CD4-positive, alpha-beta memory T cell (primary cell): ENCODE results near the gene SOD2. TPM values are rescaled to one million over a fixed set of nuclear protein-coding genes. Genes with fewer than 3 reads are reported as not detected.
A peak's percentile ranks its signal among the peaks of the same experiment; 100 is the strongest.

ENCODE experiments used
- CTCF ChIA-PET: fragments of 350-600 bp; sonication (Branson Sonifier 250); formaldehyde crosslinking; loops from one replicate; lab custom pipeline; 2021; ENCODE audit warnings: inconsistent platforms; ENCODE audit not compliant: partially characterized antibody; lab: Charles Lee
- POLR2A ChIA-PET: fragments of 350-600 bp; sonication (Branson Sonifier 250); formaldehyde crosslinking; loops from one replicate; lab custom pipeline; 2021; ENCODE audit not compliant: partially characterized antibody; lab: Charles Lee
- DNase-seq, 5 donors: peaks; one replicate each; pipeline versions ENCODE4 v3.0.0 to v3.0.0-alpha.2; 2020 to 2022; ENCODE audit warnings: mixed read lengths in 1 of 5
- H3K27ac ChIP-seq: one replicate; pipeline ENCODE4 v1.7.0; 2013; ENCODE audit warnings: low read depth, low read length
- H3K27me3 ChIP-seq: 2 replicates; pipeline ENCODE4 v1.7.0; 2013; ENCODE audit warnings: mild to moderate bottlenecking, low read length, moderate library complexity; ENCODE audit not compliant: insufficient read depth
- H3K36me3 ChIP-seq: 2 replicates; pipeline ENCODE4 v1.7.0; 2013; ENCODE audit warnings: mild to moderate bottlenecking, low read length, moderate library complexity; ENCODE audit not compliant: insufficient read depth
- H3K4me1 ChIP-seq: 2 replicates; pipeline ENCODE4 v1.7.0; 2013; ENCODE audit warnings: mild to moderate bottlenecking, low read length, moderate library complexity; ENCODE audit not compliant: insufficient read depth
- H3K4me3 ChIP-seq, 2 donors: one replicate each; pipeline ENCODE4 v1.7.0; 2013; ENCODE audit warnings: low read length in 2 of 2, mild to moderate bottlenecking in 1 of 2
- H3K9me3 ChIP-seq, 2 donors: one replicate each; pipeline ENCODE4 v1.7.0; 2013; ENCODE audit warnings: low read length in 2 of 2, control low read depth in 1 of 2; ENCODE audit not compliant: control insufficient read depth in 1 of 2
- H3K27ac Mint-ChIP-seq, 7 donors: one replicate each; pipeline ENCODE4 v1.8.0; 2020 to 2021; ENCODE audit warnings: mixed read lengths in 7 of 7, mild to moderate bottlenecking in 6 of 7, inconsistent platforms in 3 of 7, moderate library complexity in 3 of 7
- H3K27me3 Mint-ChIP-seq, 2 donors: one replicate each; pipeline ENCODE4 v1.8.0; 2020 to 2021; ENCODE audit warnings: mixed read lengths in 2 of 2
- H3K36me3 Mint-ChIP-seq, 2 donors: one replicate each; pipeline ENCODE4 v1.8.0; 2020 to 2021; ENCODE audit warnings: mixed read lengths in 2 of 2, inconsistent platforms in 1 of 2, mild to moderate bottlenecking in 1 of 2
- H3K4me1 Mint-ChIP-seq, 4 donors: one replicate each; pipeline ENCODE4 v1.8.0; 2020 to 2021; ENCODE audit warnings: mixed read lengths in 4 of 4, mild to moderate bottlenecking in 1 of 4
- H3K4me3 Mint-ChIP-seq, 8 donors: one replicate each; pipeline ENCODE4 v1.8.0; 2020 to 2021; ENCODE audit warnings: mixed read lengths in 8 of 8, mild to moderate bottlenecking in 7 of 8, moderate library complexity in 6 of 8, inconsistent platforms in 3 of 8
- H3K9me3 Mint-ChIP-seq, 8 donors: one replicate each; pipeline ENCODE4 v1.8.0; 2020 to 2021; ENCODE audit warnings: mixed read lengths in 8 of 8, mild to moderate bottlenecking in 5 of 8, inconsistent platforms in 3 of 8, moderate library complexity in 1 of 8
- intact Hi-C: fragments of 100-400 bp; cut with micrococcal nuclease; formaldehyde crosslinking; loops from one replicate; pipeline ENCODE4 v1.15.1; 2023
- polyA plus RNA-seq, 2 donors: library from polyadenylated mRNA; unstranded; fragments of 300-500 nt; fragmentation: Illumina TruSeq; gene quantifications; one replicate each; pipeline ENCODE4 v1.2.3, GENCODE V29; 2021
- total RNA-seq, 2 experiments: library from RNA; stranded (reverse); gene quantifications; one replicate each; pipeline ENCODE4 v1.2.3, GENCODE V29; 2021

Gene SOD2
- total and polyA plus RNA-seq, 4 experiments from 2014 or later = 121 to 161 (median 130) TPM

DNA sequence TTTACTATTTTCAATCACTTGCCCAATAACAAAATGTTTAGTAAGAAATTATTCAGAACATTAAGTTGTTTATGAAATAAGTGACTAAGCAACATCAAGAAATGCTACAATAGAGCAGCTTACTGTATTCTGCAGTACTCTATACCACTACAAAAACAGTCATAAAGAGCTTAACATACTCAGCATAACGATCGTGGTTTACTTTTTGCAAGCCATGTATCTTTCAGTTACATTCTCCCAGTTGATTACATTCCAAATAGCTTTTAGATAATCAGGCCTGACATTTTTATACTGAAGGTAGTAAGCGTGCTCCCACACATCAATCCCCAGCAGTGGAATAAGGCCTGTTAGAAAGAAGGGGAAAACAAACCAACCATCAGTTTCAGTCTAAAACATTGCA, 10.7 kb downstream of the SOD2 start:
- ChIA-PET CTCF (interaction anchor here (1.2 to 2.1 kb wide), 4 partner anchors 9 to 286 kb away, joined by 3 to 6 read pairs (median 5); no protein-coding TSS in a partner anchor), POLR2A (interaction anchor here (1.2 to 3.6 kb wide), 2 partner anchors 11 to 80 kb away, joined by 4 to 16 read pairs; partner anchors contain the start of genes ACAT2 and SOD2)
- Mint-ChIP-seq H3K4me1 (peaks cover 19 to 27% (median 24%) of the 10 kb centered on the region in 4 donors), H3K27ac (peak overlapping the region in 3 of 7 donors; percentile 6 to 69 (median 29)), H3K4me3 (no peak overlapping the region), H3K36me3 (peaks cover 33 to 67% of the 10 kb centered on the region in 2 donors), H3K27me3 (no peaks in the 10 kb centered on the region), H3K9me3 (no peaks in the 10 kb centered on the region)
- Histone ChIP-seq H3K4me3 (no peak overlapping the region), H3K9me3 (no peaks in the 10 kb centered on the region), H3K27ac (no peak overlapping the region), H3K27me3 (no peaks in the 10 kb centered on the region), H3K36me3 (peaks cover 28% of the 10 kb centered on the region), H3K4me1 (peaks cover 10% of the 10 kb centered on the region)
- no peak for DNase-seq
- intact Hi-C loops = no loop called here

DNA sequence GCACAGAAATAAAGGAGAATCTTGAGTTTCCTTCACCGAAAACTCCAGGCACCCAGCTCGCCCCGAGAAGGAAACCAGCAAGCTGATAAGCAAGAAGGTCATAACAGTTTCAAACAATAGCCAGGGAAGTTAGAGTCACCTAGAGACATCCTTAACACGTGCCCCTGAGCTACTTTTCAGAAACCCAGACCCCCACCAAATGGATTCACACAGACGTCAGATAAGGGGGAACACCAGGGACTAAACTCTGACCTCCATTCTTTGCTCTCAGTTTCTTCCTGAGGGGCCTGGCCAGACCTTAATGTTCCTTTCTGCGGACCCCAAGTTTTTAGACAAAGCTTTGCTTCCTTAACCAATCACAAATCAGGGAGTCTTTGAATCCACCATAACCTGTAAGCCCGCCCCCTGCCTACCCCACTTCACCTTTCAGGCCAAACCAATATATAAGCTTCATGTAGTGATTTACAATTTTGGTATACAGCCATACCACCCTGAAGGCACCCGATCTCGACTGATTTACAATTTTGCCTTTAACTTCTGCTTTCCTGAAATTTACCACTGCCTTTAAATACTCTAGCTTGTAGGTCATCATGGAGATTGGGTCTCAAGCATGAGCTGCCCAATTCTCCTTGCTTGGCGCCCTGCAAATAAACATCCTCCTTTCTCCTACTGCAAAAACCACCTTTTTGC, 11.7 kb downstream of the SOD2 start:
- Histone ChIP-seq H3K4me3 (no peak overlapping the region), H3K4me1 (peaks cover under 1% of the 10 kb centered on the region), H3K9me3 (no peaks in the 10 kb centered on the region), H3K27ac (no peak overlapping the region), H3K27me3 (no peaks in the 10 kb centered on the region), H3K36me3 (peaks cover 28% of the 10 kb centered on the region)
- Mint-ChIP-seq H3K27ac (peak overlapping the region in 4 of 7 donors; percentile 18 to 81 (median 46)), H3K9me3 (peaks cover 0 to 2% (median 0%) of the 10 kb centered on the region in 8 donors), H3K4me1 (peaks cover 10 to 21% (median 17%) of the 10 kb centered on the region in 4 donors), H3K27me3 (no peaks in the 10 kb centered on the region), H3K4me3 (no peak overlapping the region), H3K36me3 (peaks cover 26 to 64% of the 10 kb centered on the region in 2 donors)
- ChIA-PET POLR2A (interaction anchor here (3.6 kb wide), 1 partner anchor 12 kb away, joined by 16 read pairs; the partner anchor contains the start of gene SOD2), CTCF (interaction anchor here (0.6 to 2.1 kb wide), 3 partner anchors 10 to 937 kb away, joined by 4 to 6 read pairs (median 4); no protein-coding TSS in a partner anchor)
- no peak for DNase-seq
- intact Hi-C loops = no loop called here

DNA sequence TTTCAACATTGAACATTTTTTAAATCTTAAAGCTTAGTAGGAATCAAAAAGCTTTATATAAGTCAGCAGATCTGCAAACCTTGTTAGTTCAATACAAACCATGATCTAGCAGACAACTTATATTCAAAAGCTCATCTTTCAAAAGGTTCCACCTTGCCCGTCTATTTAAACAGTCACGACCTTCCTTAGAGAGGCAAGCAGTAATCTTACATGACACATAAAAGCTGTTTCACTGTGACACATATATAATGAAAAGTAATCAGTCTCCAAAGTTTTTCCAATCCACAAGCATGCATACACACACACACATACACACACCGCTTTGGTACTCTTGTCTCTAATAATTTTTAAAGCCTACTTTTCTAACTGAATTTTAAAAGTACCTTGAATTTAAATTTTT, 12.9 kb downstream of the SOD2 start:
- no peak overlapping the region for H3K4me3 Mint-ChIP-seq
- intact Hi-C loops = no loop called here
- ChIA-PET POLR2A (interaction anchor here (0.9 to 1.5 kb wide), 2 partner anchors 12 to 298 kb away, joined by 3 read pairs; no protein-coding TSS in a partner anchor), CTCF (interaction anchor here (0.9 kb wide), 1 partner anchor 12 kb away, joined by 4 read pairs; no protein-coding TSS in a partner anchor)
- H3K36me3 ChIP-seq = peaks cover 19% of the 10 kb centered on the region
- no peaks in the 10 kb centered on the region for H3K27me3 Mint-ChIP-seq
- H3K27me3 ChIP-seq = no peaks in the 10 kb centered on the region
- H3K27ac Mint-ChIP-seq = peak overlapping the region in 4 of 7 donors; percentile 9 to 57 (median 43)
- H3K4me3 ChIP-seq = no peak overlapping the region
- peaks cover 22 to 58% of the 10 kb centered on the region in 2 donors for H3K36me3 Mint-ChIP-seq
- no peak overlapping the region for H3K27ac ChIP-seq
- H3K9me3 ChIP-seq = no peaks in the 10 kb centered on the region
- peaks cover 0 to 8% (median 0%) of the 10 kb centered on the region in 8 donors for H3K9me3 Mint-ChIP-seq
- peaks cover 10 to 19% (median 16%) of the 10 kb centered on the region in 4 donors for H3K4me1 Mint-ChIP-seq
- H3K4me1 ChIP-seq = no peaks in the 10 kb centered on the region
- DNase-seq = no peak

GRCh38 chr6:159679091-159680077, 13.7 kb downstream of the SOD2 start:
- H3K4me1 ChIP-seq = no peaks in the 10 kb centered on the region
- peaks cover 8 to 18% (median 15%) of the 10 kb centered on the region in 4 donors for H3K4me1 Mint-ChIP-seq
- no peaks in the 10 kb centered on the region for H3K27me3 ChIP-seq
- peaks cover 15% of the 10 kb centered on the region for H3K36me3 ChIP-seq
- CTCF ChIA-PET = interaction anchor here (0.9 kb wide), 1 partner anchor 12 kb away, joined by 4 read pairs; no protein-coding TSS in a partner anchor
- no peak for DNase-seq
- intact Hi-C loops = no loop called here
- H3K27ac Mint-ChIP-seq = peak overlapping the region in 5 of 7 donors; percentile 9 to 83 (median 48)
- no peak overlapping the region for H3K4me3 Mint-ChIP-seq
- no peaks in the 10 kb centered on the region for H3K27me3 Mint-ChIP-seq
- H3K9me3 ChIP-seq = no peaks in the 10 kb centered on the region
- H3K4me3 ChIP-seq = no peak overlapping the region
- peaks cover 24 to 57% of the 10 kb centered on the region in 2 donors for H3K36me3 Mint-ChIP-seq
- peaks cover 0 to 8% (median 0%) of the 10 kb centered on the region in 8 donors for H3K9me3 Mint-ChIP-seq
- no peak overlapping the region for H3K27ac ChIP-seq
- POLR2A ChIA-PET = interaction anchor here (0.9 to 1.5 kb wide), 2 partner anchors 12 to 299 kb away, joined by 3 read pairs; no protein-coding TSS in a partner anchor

DNA sequence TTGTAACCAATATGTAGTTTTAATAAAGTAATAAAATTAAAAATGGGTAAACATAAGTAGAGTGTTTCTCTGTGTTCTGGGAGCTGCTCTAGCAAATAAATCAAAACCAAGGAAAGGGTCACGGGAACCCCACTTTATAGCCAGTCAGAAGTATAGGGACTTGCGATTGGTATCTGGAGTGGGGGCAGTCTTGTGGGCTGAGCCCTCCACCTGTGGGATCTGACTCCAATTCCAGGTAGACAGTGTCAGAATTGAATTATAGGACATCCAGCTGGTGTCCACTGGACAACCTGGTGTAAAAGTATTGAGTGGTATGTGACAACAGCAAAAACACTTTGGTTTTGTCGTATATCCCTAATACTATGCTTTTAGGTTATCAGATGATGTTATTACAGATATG, 14.5 kb downstream of the SOD2 start:
- Histone ChIP-seq H3K27me3 (no peaks in the 10 kb centered on the region), H3K9me3 (no peaks in the 10 kb centered on the region), H3K4me1 (no peaks in the 10 kb centered on the region), H3K27ac (no peak overlapping the region), H3K4me3 (no peak overlapping the region), H3K36me3 (peaks cover 10% of the 10 kb centered on the region)
- POLR2A ChIA-PET = no interaction called here
- H3K36me3 Mint-ChIP-seq = peaks cover 26 to 55% of the 10 kb centered on the region in 2 donors
- no peaks in the 10 kb centered on the region for H3K27me3 Mint-ChIP-seq
- H3K27ac Mint-ChIP-seq = peak overlapping the region in 1 of 7 donors; percentile 23
- CTCF ChIA-PET = interaction anchor here (1.1 kb wide), 1 partner anchor 13 kb away, joined by 3 read pairs; no protein-coding TSS in a partner anchor
- no peak overlapping the region for H3K4me3 Mint-ChIP-seq
- no peak for DNase-seq
- H3K9me3 Mint-ChIP-seq = peaks cover 0 to 8% (median under 1%) of the 10 kb centered on the region in 8 donors
- H3K4me1 Mint-ChIP-seq = peaks cover 8 to 20% (median 15%) of the 10 kb centered on the region in 4 donors
- intact Hi-C loops = no loop called here

- H3K27me3 ChIP-seq = no peaks in the 10 kb centered on the region
- Mint-ChIP-seq H3K27ac (no peak overlapping the region), H3K27me3 (no peaks in the 10 kb centered on the region), H3K4me1 (peaks cover 8 to 23% (median 15%) of the 10 kb centered on the region in 4 donors), H3K4me3 (no peak overlapping the region), H3K9me3 (peaks cover 0 to 9% (median under 1%) of the 10 kb centered on the region in 8 donors), H3K36me3 (peaks cover 33 to 60% of the 10 kb centered on the region in 2 donors)
- no peak for DNase-seq
- H3K4me1 ChIP-seq = no peaks in the 10 kb centered on the region
- H3K36me3 ChIP-seq = peaks cover 9% of the 10 kb centered on the region
- H3K27ac ChIP-seq = no peak overlapping the region
- POLR2A ChIA-PET = interaction anchor here (1.0 kb wide), 1 partner anchor 22 kb away, joined by 3 read pairs; no protein-coding TSS in a partner anchor
- intact Hi-C loops = no loop called here
- H3K4me3 ChIP-seq = no peak overlapping the region
- H3K9me3 ChIP-seq = no peaks in the 10 kb centered on the region
- CTCF ChIA-PET = interaction anchor here (1.1 to 1.2 kb wide), 2 partner anchors 14 to 23 kb away, joined by 3 to 5 read pairs; no protein-coding TSS in a partner anchor
These were observed 15.4 kb downstream of the SOD2 start for GRCh38 chr6:159677506-159678165.
